ENCODE results near the gene ASB4.
"Not testable (repeated sequence)": the region's sequence is repeated elsewhere in the genome, so short reads cannot be mapped to it uniquely, and the experiment has no call there.

Gene ASB4

DNA sequence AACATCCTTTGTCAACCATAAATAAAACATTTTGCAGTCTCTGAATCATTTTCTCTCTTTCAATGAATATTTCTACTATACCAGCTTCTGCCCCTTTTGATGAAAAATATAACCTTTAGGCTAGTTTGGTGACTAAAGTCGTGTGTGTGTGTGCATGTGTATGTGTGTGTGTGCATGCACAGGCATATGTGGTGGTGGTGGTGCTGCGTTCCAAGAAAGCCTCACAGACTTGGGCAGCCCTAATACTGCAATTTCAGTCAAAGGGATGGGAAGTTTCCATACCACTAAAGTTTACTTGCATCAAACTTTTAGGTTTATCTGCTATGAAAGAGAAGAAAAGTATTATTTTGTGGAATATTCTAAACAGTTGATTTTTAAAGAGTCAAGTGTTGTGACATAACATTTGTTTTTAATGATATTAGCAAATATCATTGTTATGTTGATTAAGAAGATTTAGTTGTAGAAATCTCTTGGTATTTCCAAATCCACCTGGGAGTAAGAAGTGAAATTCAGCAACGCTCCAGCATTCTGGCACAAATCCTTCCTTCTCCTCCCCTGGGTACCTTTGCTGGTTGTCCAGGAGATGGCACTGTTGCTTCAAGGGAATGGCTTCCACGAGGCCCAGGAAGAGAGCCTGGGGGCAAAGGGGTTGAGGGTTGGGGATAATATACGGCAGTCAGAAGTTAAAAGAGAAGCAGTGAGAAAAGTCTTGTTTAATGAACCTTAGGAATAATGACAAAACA lies 41.5 kb downstream of the ASB4 start:
- no peak for DNase-seq (ENCODE audit: low read depth)

DNA sequence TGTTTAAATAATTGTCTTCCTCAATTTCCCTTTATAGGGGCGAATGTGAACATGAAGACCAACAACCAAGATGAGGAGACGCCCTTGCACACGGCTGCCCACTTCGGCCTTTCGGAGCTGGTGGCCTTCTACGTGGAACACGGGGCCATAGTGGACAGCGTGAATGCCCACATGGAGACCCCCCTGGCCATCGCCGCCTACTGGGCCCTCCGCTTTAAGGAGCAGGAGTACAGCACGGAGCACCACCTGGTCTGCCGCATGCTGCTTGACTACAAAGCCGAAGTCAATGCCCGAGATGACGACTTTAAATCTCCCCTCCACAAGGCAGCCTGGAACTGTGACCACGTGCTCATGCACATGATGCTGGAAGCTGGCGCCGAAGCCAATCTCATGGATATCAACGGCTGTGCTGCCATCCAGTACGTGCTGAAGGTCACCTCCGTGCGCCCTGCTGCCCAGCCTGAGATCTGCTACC lies 42.1 kb downstream of the ASB4 start:
- no peak for DNase-seq (ENCODE audit: low read depth)

DNA sequence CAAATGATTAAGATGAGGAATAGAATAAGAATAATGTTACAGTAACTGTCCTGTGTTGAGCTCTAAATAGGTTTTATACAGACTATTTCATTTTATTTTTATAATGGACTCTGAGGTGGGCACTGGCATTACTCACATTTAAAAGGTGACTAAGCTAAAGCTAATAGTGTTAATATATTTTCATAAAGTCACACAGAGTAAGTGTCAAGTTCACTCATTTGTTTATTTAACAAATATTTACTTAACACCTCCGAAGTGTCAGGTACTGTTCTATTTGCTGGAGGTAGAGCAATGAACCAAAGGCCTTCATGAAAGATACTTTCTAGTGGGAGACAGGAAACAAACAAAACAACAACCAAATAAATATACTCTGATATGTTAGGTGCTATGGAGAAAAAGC lies 44.0 kb downstream of the ASB4 start:
- DNase-seq (ENCODE audit: low read depth): no peak

DNA sequence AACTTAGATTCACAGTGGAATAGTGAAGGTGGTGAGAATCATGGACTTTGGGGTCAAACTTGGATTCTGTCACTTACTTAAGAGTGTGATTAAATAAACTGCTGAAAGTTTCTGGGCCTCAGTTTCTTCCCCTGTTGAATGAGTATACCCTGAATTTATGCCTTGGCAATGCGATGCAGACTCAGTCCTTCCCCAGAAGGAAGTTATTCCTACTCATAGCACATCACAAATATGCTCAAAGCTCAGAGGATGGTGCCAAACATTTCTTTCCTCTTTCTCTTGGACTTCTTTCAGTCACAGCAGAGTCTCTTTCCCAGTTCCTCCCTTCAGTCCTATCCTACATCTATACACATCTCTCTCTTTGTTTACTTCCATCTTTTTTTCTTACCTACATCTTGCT lies 45.1 kb downstream of the ASB4 start:
- DNase-seq (ENCODE audit: low read depth): no peak

DNA sequence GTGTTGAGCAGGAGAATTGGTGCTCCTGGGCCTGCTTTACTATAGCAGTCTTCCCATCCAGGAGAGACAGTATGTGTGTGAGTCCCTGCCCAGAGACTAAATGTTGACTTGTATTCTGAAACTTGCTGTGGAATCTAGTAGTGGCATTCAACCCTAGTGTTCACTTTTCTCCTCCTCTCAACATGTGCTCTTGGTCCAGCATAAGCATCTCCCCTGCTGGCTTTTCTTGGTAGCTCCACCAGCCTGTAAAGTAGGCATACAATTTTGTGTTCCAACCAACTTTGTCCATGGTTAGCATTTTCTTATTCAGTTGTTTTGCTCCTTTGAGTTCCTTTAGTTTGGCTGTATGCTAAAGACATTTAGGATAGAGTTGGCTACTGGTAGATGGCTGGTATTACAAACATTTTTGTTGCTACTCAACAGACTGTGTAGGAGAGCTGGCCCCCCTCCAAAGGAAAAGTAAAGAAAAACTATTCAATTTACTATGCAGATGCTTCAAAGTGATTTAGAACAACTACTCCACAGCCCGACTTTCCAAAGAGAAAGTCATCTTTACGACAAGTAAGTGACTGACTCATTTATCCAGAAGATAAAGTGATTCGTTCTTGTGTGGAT lies 46.0 kb downstream of the ASB4 start:
- DNase-seq (ENCODE audit: low read depth): no peak

DNA sequence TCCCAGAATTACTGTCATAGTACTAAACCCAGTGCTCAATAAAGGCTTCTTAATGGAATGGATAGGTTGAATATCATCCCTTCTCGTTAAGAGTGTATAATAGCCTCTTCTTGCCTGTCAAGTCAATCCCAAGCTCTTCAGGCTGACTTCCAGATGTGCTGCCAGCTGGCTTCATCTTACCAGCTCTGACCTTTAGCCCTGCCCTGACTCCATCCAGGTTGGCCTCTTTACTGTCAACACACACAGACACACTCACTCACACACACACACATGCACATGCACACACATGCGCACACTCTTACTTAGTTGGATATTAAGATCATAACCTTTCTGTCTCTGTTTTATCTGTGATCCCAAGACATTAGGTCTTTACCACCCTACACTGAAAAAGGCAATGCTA lies 49.1 kb downstream of the ASB4 start:
- DNase-seq (ENCODE audit: low read depth): no peak

DNA sequence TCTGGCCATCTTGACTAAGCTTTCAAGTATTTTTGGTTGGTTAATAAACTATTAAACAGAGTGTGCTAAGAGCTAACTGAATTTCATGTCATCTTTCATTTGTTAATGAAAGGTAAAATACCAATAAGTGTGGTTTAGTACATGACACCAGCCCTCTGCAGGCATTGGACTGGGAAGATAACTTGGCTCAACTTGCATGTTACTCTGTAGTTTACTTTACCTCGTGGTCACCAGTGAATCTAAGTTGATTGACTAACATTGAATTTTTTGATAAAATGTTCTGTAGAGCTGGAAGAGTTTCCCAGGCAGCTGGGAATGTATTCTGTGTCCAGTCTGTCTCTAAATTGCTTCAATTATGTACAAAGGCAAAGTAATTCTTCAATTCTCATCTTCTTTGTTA lies 49.9 kb downstream of the ASB4 start:
- DNase-seq (ENCODE audit: low read depth): no peak

DNA sequence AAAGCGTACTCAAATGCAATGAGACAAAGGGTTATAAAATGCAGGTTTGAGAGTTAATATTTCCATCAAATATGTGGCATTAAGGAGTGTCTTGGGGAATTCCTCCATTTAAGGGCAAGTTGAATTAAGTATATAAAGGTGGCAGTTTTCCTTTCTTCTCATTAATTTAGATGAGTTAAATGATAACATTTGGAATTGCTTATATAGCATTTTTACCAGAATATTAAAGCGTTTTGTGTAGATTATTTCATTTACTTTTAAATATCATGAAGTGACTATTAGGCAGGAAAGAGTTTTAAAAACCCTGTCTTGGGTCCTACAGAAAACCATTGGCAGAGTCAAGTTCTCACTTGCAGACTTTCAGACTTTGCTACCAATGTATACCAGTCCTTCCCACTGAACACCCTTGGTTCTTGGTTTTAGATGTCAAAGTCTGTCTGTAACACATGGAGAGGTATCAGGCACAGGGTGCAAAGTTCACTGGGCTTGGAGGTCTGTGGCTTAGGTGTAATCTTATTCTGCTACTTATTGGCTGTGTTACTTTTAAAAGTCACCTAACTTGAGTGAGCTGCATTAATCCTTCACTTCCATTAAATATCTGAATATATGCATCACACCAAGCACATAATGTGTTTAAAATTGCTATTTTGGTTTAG lies 51.0 kb downstream of the ASB4 start:
- no peak for DNase-seq (ENCODE audit: low read depth)

DNA sequence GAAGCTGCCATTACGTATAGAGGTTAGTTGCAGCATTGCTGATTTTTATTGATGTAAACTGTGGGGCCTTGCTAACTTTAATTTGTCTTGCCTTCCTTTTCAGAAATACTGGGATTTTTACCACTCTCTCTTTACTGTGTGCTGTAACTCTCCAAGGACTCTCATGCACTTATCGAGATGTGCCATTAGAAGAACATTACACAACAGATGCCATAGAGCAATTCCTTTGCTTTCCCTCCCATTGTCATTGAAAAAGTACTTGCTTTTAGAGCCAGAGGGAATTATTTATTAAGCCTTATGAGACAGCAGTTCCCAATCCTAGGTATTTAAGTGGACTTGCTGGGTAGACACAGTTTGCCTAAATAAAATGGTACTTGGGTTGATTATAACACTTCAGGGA lies 51.7 kb downstream of the ASB4 start:
- no peak for DNase-seq (ENCODE audit: low read depth)

DNA sequence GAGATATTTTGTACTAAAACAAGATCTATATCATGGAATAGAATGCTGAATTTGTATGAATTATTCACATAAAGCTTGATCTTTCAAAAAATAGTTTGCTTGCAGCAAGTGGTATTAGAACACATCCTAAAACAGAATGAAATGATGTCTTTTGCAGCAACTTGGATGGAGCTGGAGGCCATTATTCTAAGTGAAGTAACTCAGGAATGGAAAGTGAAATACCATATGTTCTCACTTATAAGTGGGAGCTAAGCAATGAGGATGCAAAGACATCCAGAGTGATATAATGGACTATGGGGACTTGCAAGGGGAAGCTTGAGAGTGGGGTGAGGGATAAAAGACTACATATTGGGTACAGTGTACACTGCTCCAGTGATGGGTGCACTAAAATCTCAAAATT lies 53.7 kb downstream of the ASB4 start:
- no peak for DNase-seq (ENCODE audit: low read depth)

DNA sequence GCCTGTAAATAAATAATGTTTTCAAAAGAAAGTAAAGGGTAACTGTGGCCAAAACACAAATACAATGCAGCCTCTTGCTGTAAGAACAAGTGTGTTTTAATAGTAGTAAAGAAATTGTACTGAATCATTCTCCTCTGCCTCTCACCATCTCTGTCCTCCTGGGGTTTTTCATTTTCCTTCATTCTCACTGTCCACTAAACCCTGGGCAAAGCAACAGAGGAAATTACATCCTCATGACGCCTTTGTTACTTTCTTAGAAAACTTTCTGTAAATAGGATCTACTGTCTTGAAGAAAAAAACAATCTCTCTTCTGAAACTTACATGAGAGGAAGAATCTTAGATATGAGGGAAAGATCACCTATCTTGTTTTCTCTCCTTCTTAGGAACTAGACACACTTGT lies 54.6 kb downstream of the ASB4 start:
- DNase-seq (ENCODE audit: low read depth): no peak

DNA sequence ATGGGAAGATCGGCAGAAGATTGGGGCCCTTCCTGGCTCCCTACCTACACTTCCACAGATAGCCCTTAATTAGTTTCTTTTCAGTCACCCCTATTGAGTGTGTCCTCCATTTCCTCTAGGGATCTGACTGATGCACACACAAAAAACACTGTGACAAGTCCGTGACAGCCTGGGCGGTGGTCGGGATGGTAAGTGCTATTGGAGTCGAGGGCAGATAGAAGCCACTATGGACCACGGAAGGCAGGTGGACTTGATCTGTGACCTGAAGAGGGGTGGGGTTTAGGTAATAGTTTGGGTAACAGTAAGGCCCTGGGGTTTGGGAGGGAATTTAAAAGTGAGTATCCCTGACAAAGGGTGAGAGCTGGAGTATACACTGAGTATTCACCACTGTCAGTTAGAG lies 57.6 kb downstream of the ASB4 start:
- no peak for DNase-seq (ENCODE audit: low read depth)

DNA sequence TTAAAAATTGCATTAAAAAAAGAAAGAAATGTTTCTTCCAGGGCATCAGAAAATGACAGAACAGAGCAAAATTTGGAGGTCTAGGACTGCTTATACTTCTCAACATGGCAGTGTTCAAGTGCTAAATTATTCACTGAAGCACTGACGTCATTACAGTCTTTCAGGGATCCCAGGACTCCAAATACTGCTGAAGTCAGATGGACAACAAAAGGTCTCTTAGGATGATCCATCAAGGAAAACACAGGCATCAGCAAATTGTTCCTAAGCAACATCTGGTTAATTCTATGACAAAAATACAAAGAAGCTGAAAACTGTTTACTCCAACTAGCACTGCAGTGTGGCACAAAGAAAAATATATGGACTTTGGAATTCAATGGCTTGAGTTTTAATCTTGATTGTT lies 58.4 kb downstream of the ASB4 start:
- DNase-seq (ENCODE audit: low read depth): no peak

DNA sequence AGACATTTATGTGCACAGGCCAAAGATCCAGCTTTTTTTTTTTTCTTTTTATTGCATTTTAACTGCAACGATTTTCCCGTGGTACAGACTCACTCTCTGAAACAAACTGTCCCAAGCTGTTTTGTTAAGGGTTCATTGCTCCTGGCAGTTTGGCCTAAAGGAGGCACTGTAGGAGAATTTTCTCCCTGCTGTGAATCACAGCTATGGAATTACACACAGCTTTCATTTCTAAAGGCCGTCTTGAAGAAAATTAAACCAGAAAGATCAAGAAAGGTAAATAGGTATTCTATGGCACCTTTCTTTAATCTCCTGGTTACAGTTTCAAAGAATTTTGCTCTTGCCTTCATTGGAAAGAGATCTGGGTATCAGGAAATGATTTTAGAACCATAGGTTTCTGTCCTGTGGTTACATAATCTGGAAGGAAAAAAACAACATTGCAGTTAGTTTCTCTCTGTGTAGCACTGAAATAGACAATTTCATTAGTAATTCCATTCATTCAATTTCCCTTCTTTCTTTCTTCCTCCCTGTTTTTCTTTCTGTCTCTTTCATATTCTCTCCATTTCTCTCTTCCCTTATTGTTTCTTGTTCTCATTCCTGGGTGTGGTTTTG lies 59.4 kb downstream of the ASB4 start:
- no peak for DNase-seq (ENCODE audit: low read depth)

DNA sequence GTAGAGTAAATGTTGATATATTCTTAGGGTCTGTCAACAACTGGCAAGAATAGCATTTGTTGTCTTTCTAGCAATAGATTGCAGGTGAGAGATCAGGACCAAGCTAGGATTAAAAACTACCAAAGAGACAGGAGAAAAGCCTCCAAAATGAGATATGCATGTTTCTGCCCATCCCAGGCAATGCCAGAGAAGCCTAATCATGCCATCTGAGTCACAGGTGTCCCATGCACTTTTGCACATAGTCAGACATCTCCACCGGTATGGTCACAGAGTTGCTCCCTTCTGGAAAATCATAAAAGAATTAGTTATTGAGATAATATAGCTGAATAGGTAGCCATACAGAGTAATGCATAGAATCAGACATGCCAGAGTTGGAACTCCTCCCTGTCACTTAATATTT lies 59.9 kb downstream of the ASB4 start:
- DNase-seq (ENCODE audit: low read depth): no peak

DNA sequence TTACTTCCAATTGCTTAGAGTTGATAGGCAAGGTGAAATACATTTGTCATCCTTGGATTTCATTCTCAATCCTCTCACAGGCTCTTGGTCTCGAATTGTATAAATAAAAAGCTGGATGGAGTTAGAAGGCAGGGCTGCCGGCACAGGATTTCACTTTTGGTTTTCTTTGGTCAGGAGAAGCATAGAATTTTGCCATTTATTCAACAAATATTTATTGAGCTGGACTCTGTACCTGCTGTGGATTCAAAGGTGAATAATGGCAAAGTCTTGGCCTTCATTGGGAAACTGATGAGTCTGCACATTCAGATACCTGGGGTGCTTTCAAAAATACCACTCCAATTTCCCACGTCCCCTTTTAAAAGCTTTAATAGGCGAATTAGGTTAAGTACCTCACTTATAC lies 60.9 kb downstream of the ASB4 start:
- no peak for DNase-seq (ENCODE audit: low read depth)

DNA sequence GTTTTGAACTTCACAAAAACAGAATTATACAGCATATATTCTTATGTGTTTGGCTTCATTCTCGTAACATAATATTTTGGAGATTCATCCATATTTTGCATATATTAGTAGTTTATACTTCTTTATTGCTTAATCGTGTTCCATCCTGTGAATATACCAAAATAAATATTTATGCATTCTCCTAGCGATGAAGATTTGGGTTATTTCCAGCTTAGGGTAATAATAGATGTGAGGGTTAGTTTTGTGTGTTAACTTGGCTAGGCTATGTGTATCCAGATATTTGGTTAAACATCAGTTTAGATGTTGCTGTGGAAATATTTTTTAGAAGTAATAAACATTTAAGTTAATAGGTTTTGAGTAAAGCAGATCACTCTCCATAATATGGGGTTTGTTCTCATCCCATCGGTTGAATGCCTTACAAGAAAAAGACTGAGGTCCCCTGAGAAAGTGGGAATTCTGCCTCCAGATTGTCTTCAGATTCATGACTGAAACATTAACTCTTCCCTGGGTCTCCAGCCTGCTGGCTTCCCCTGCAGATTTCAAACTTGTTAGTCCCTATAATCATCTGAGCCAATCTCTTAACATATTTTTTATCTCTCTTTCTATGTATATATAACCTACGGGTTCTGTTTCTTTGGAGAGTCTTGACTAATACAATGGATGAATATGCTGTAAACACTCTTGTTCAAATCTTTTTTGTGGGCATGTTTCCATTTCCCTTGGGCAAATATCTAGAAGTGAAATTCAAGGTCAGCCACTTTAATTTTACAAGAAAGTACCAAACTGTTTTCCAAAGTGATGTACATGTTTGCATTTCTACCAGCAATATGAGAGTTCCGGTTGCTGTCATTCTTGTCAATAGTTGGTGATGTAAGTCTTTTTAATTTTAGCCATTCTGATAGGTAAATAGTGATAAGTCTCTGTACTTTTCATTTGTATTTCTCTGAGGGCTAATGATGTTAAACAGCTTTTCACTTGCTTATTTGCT lies 61.9 kb downstream of the ASB4 start:
- DNase-seq (ENCODE audit: low read depth): no peak

DNA sequence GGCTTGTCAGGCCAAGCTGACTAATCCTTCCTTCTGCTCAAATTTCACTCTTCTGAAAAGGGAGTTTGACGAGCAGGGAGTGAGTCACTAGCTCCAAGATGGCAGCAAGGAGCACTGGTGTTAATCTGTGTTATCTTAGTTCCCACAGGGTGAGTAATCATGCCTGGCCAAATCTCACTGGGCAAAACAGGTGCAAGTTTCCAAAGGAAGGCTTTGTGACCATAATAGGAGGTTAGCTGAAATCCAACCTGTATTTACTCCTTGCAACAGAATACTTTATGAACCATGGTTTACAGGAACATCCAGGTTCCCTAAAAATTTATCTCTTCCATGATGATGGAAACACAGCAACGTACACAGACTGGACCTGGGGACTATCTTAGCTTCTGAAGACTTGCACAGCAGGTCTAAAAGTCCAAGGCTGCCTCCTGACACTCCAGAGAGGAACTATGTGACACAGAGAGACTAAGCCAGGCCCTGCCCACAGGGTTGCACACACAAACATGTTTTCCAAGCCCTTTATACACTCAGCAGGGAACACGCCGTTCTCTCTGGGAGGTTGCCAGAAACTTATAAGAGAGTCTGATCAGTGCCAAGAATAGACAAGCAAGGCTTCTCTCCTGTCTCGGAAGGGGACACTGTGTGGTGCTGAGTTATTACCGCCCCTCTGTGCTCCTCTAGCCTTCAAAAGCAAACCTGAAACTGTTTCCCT lies 64.2 kb downstream of the ASB4 start:
- DNase-seq (ENCODE audit: low read depth): no peak

DNA sequence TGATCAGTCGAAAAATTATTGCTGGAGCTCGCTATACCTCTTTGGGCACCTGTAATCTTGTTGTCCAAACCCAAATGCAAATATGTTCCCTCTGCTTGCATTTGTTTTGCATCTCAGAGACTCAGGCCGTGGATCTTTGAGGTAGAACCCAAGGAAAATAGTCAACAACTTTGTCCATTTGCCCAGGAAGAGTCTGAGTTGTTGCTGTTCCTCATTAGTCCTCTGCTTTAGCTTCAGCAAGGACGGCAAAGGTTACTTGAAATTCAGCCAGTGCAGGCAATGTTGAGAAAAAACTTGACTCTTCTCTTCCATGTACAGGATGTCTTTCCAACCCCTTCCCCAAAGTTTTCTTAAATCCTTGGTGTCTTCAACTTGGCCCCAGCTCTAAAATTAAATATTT lies 64.8 kb downstream of the ASB4 start:
- DNase-seq (ENCODE audit: low read depth): no peak

DNA sequence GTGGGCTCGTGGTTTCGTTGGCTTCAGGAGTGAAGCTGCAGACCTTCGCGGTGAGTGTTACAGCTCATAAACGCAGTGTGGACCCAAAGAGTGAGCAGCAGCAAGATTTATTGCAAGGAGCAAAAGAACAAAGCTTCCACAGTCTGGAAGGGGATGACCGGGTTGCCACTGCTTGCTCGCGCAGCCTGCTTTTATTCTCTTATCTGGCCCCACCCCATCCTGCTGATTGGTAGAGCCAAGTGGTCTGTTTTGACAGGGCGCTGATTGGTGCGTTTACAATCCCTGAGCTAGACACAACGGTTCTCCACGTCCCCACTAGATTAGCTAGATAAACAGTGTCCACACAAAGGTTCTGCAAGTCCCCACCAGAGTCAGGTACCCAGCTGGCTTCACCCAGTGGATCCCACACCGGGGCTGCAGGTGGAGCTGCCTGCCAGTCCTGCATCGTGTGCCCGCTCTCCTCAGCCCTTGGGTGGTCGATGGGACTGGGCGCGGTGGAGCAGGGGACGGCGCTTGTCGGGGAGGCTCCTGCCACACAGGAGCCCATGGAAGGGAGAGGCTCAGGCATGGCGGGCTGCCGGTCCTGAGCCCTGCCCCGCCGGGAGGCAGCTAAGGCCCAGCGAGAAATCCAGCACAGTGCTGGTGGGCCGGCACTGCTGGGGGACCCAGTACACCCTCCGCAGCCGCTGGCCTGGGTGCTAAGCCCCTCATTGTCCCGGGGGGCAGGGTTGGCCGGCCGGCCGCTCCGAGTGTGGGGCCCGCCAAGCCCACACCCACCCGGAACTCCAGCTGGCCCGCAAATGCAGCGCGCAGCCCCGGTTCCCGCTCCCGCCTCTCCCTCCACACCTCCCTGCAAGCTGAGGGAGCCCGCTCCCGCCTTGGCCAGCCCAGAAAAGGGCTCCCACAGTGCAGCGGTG lies 66.5 kb downstream of the ASB4 start:
- DNase-seq (ENCODE audit: low read depth): not testable (repeated sequence)

Data from T-helper 22 cell (primary cell).